CD14-positive monocyte (primary cell): Measurements from ENCODE around the gene TRIP6. TPM values are rescaled to one million over a fixed set of nuclear protein-coding genes. Genes with fewer than 3 reads are reported as not detected.
A peak's percentile ranks its signal among the peaks of the same experiment; 100 is the strongest.

Experiments
- DNase-seq, 3 donors: peaks; one replicate each; pipeline ENCODE4 v3.0.0-alpha.2; 2011 to 2022
- H2AFZ ChIP-seq: 2 replicates; pipeline ENCODE4 v1.6.0; 2012; ENCODE audit warnings: mild to moderate bottlenecking, low read depth, low read length, inconsistent platforms; ENCODE audit not compliant: insufficient read depth, poor library complexity, severe bottlenecking
- H3K27ac ChIP-seq, 2 donors: 1 replicate in 1 of 2; 2 replicates in 1 of 2; pipeline ENCODE4 v1.5.1; 2012 to 2013; ENCODE audit warnings: low read length in 2 of 2, control low read depth in 1 of 2, inconsistent platforms in 1 of 2, low read depth in 1 of 2, mild to moderate bottlenecking in 1 of 2
- H3K27me3 ChIP-seq, 2 donors: one replicate each; pipeline versions ENCODE4 v1.6.0 to v1.6.1; 2011 to 2013; ENCODE audit warnings: low read length in 2 of 2; ENCODE audit not compliant: control insufficient read depth in 2 of 2, insufficient read depth in 2 of 2
- H3K36me3 ChIP-seq, 2 donors: replicated peaks in 1 of 2; 1 replicate in 1 of 2; 2 replicates in 1 of 2; pipeline versions ENCODE4 v1.5.1 to v1.6.1; 2012 to 2013; ENCODE audit warnings: low read length in 2 of 2, control low read depth in 1 of 2, inconsistent platforms in 1 of 2, mild to moderate bottlenecking in 1 of 2; ENCODE audit not compliant: insufficient read depth in 2 of 2, control insufficient read depth in 1 of 2
- H3K4me1 ChIP-seq, 2 donors: 1 replicate in 1 of 2; 2 replicates in 1 of 2; pipeline versions ENCODE4 v1.5.1 to v1.6.1; 2012 to 2013; ENCODE audit warnings: low read length in 2 of 2, control low read depth in 1 of 2, inconsistent platforms in 1 of 2, mild to moderate bottlenecking in 1 of 2, moderate library complexity in 1 of 2; ENCODE audit not compliant: insufficient read depth in 2 of 2, control insufficient read depth in 1 of 2
- H3K4me2 ChIP-seq: replicated peaks from 2 replicates; pipeline ENCODE3; 2012; ENCODE audit warnings: low read length, moderate library complexity, mild to moderate bottlenecking; ENCODE audit not compliant: poor library complexity, severe bottlenecking; ENCODE audit errors: extremely low read depth
- H3K4me3 ChIP-seq, 3 experiments: fragments of 200-600 bp in 1 of 3; sonication (generic) in 1 of 3; replicated peaks in 1 of 3; 1 replicate in 2 of 3; 2 replicates in 1 of 3; pipeline ENCODE4 v1.5.1; 2011 to 2013; ENCODE audit warnings: low read length in 3 of 3, mild to moderate bottlenecking in 3 of 3, control low read depth in 2 of 3, low read depth in 2 of 3, inconsistent platforms in 1 of 3, moderate library complexity in 1 of 3
- H3K79me2 ChIP-seq: 2 replicates; pipeline ENCODE4 v1.6.0; 2012; ENCODE audit warnings: mild to moderate bottlenecking, control low read depth, inconsistent platforms, low read length, moderate library complexity; ENCODE audit not compliant: insufficient read depth
- H3K9ac ChIP-seq: 2 replicates; pipeline ENCODE4 v1.6.0; 2017; ENCODE audit warnings: low read length, mild to moderate bottlenecking; ENCODE audit not compliant: insufficient read depth, poor library complexity, severe bottlenecking
- H3K9me3 ChIP-seq, 2 donors: replicated peaks in 1 of 2; 1 replicate in 1 of 2; 2 replicates in 1 of 2; pipeline versions ENCODE4 v1.5.1 to v1.6.1; 2012 to 2013; ENCODE audit warnings: low read length in 2 of 2, control low read depth in 1 of 2; ENCODE audit not compliant: control insufficient read depth in 1 of 2, insufficient read depth in 1 of 2
- H4K20me1 ChIP-seq: 2 replicates; pipeline ENCODE4 v1.6.0; 2012; ENCODE audit warnings: mild to moderate bottlenecking, low read length, control low read depth, moderate library complexity; ENCODE audit not compliant: insufficient read depth
- H3K27ac Mint-ChIP-seq, 7 donors: one replicate each; pipeline ENCODE4 v1.8.0; 2020; ENCODE audit warnings: mild to moderate bottlenecking in 7 of 7, mixed read lengths in 7 of 7, moderate library complexity in 6 of 7, inconsistent platforms in 2 of 7
- H3K27me3 Mint-ChIP-seq, 3 donors: one replicate each; pipeline ENCODE4 v1.8.0; 2021 to 2022; ENCODE audit warnings: low read depth in 3 of 3, mild to moderate bottlenecking in 3 of 3, mixed read lengths in 3 of 3, moderate library complexity in 3 of 3, inconsistent platforms in 1 of 3
- H3K36me3 Mint-ChIP-seq, 2 donors: one replicate each; pipeline ENCODE4 v1.8.0; 2020; ENCODE audit warnings: mixed read lengths in 2 of 2, inconsistent platforms in 1 of 2, mild to moderate bottlenecking in 1 of 2
- H3K4me1 Mint-ChIP-seq: one replicate; pipeline ENCODE4 v1.8.0; 2020; ENCODE audit warnings: mild to moderate bottlenecking, mixed read lengths
- H3K4me3 Mint-ChIP-seq, 2 donors: one replicate each; pipeline ENCODE4 v1.8.0; 2020; ENCODE audit warnings: mild to moderate bottlenecking in 2 of 2, mixed read lengths in 2 of 2, moderate library complexity in 1 of 2
- H3K9me3 Mint-ChIP-seq, 7 donors: one replicate each; pipeline ENCODE4 v1.8.0; 2020 to 2022; ENCODE audit warnings: mixed read lengths in 7 of 7, mild to moderate bottlenecking in 6 of 7, moderate library complexity in 6 of 7, inconsistent platforms in 2 of 7
- CTCF ChIP-seq: fragments of 200-600 bp; IDR thresholded peaks from one replicate; pipeline ENCODE4 v1.8.0; 2022; ENCODE audit warnings: antibody characterized with exemption, mild to moderate bottlenecking
- WGBS: methylation state at CpG from one replicate; pipeline ENCODE4 v1.1.5; 2013; ENCODE audit warnings: missing lambda C conversion rate; ENCODE audit not compliant: insufficient coverage; 5-methylcytosine and 5-hydroxymethylcytosine counted together
- intact Hi-C, 2 donors: fragments of 100-400 bp; cut with micrococcal nuclease; formaldehyde crosslinking; loops; one replicate each; pipeline versions ENCODE4 v1.15.0 to v1.15.1; 2023
- polyA plus RNA-seq, 3 donors: library from polyadenylated mRNA; depleted of rRNA in 1 of 3; unstranded in 2 of 3; stranded (reverse) in 1 of 3; fragments of 300-500 nt in 2 of 3; fragments of >200 nt in 1 of 3; fragmentation: Illumina TruSeq in 2 of 3; gene quantifications; 1 replicate in 2 of 3; 2 replicates in 1 of 3; pipeline ENCODE4 v1.2.3, GENCODE V29; 2012 to 2021

The TRIP6 gene
- polyA plus RNA-seq, 3 donors = 1.9 to 5.9 (median 5.8) TPM

DNA sequence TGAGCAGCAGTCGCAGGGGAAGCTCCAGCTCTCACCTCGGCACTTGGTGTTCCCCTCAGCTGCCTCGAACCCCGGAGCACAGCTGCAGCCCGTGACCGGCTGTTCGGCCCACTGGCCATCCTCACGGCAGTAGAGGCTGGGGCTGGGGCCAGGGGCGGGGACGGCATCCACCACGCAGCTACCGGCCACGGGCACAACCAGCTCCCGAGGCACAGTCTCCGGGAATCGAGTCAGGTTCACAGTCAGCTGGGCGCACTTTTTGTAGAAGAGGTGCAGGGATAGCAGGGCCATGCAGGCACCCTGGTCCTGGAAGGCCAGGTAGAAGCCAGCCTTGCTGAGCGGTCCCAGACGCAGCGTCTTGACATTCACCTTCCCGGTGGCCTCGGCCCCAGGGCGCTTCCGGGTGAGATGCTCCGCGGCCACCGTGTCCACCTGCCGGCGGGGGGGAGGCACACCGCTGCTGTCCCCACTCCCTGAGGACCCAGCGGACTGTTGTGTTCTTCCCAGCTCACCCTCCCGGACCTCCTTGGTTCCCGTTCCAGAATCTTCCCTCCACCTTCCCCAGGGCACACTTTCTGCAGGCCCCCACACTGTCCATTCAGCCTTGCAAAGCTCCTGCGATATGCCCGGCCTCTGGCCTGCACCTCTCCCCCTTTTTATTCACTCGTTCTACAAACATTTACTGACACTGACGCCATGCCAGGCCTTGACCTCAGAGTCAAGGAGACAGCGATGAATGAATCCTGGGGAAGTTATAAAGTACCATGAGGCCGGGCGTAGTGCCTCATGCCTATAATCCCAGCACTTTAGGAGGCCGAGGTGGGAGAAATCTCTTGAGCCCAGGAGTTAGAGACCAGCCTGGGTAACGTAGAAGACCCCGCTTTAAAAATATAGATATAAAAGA, 44.7 kb upstream of the TRIP6 start:
- 96% methylated on average over 39 of the region's 43 CpGs for WGBS
- Histone ChIP-seq H3K27ac (no peak overlapping the region), H4K20me1 (no peaks in the 10 kb centered on the region), H3K79me2 (no peaks in the 10 kb centered on the region), H3K4me2 (no peak overlapping the region), H2AFZ (no peak overlapping the region), H3K9ac (no peak overlapping the region), H3K27me3 (peaks cover 7 to 30% of the 10 kb centered on the region in 2 donors), H3K4me1 (peaks cover 21 to 28% of the 10 kb centered on the region in 2 donors), H3K9me3 (no peaks in the 10 kb centered on the region), H3K36me3 (no peaks in the 10 kb centered on the region), H3K4me3 (no peak overlapping the region)
- intact Hi-C loops = no loop called here
- Mint-ChIP-seq H3K9me3 (peaks cover 0 to 4% (median 1%) of the 10 kb centered on the region in 7 donors), H3K36me3 (peaks cover 0 to 2% of the 10 kb centered on the region in 2 donors), H3K27me3 (peaks cover 29 to 36% (median 31%) of the 10 kb centered on the region in 3 donors), H3K4me1 (peaks cover 17% of the 10 kb centered on the region), H3K4me3 (no peak overlapping the region), H3K27ac (no peak overlapping the region)
- TF ChIP-seq CTCF = no peak
- no peak for DNase-seq

DNA sequence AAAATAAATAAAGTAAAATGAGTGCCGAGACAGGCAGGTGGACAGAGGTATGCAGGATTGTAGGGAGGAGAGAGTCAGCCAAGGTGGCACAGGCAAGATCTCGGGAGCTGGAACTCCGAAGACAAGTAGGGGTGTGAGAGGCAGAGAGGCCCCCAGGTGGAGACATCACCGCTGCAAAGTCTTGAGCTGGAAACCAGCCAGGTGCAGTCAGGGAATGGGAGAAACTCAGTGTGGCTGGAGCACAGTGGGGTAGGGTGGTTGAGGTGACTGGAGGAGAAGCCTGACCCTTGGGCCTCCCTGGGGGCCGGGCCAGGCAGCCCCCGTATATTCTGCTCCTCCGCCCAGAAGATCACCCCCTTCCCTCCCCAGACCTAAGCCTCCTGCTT, 44.1 kb upstream of the TRIP6 start:
- Histone ChIP-seq H2AFZ (no peak overlapping the region), H3K4me2 (no peak overlapping the region), H3K4me1 (peaks cover 27 to 33% of the 10 kb centered on the region in 2 donors), H3K9ac (no peak overlapping the region), H3K79me2 (no peaks in the 10 kb centered on the region), H3K27me3 (peaks cover 13 to 37% of the 10 kb centered on the region in 2 donors), H3K9me3 (peaks cover 0 to 4% of the 10 kb centered on the region in 2 donors), H3K27ac (no peak overlapping the region), H3K4me3 (no peak overlapping the region), H3K36me3 (no peaks in the 10 kb centered on the region), H4K20me1 (no peaks in the 10 kb centered on the region)
- Mint-ChIP-seq H3K4me1 (peaks cover 22% of the 10 kb centered on the region), H3K27ac (peak overlapping the region in 1 of 7 donors; percentile 56), H3K4me3 (peak overlapping the region in 1 of 2 donors; percentile 61), H3K9me3 (peaks cover 2 to 9% (median 6%) of the 10 kb centered on the region in 7 donors), H3K36me3 (peaks cover 3 to 7% of the 10 kb centered on the region in 2 donors), H3K27me3 (peaks cover 35 to 41% (median 37%) of the 10 kb centered on the region in 3 donors)
- 94% methylated on average over 2 of the region's 7 CpGs for WGBS
- no peak for TF ChIP-seq CTCF
- DNase-seq = no peak
- intact Hi-C loops = no loop called here
